ENCODE measurements around the gene SOX18. TPM values are rescaled to one million over a fixed set of nuclear protein-coding genes. Genes with fewer than 3 reads are reported as not detected.

SOX18 gene
- total RNA-seq, 4 donors from 2014 or later, result 4.4 to 13.3 (median 7.1) TPM

- peaks cover 100% of the 10 kb centered on the region for H3K27me3 ChIP-seq
- peak overlapping the region; percentile 1 to 48 for H3K4me3 ChIP-seq
- H3K9me3 ChIP-seq, result no peaks in the 10 kb centered on the region
- TF ChIP-seq POLR2AphosphoS5 (IDR thresholded peaks at IDR 0.05), result no peak
- TF ChIP-seq CTCF (IDR thresholded peaks at IDR 0.05), result no peak
- TF ChIP-seq EP300 (IDR thresholded peaks at IDR 0.05), result no peak
- no peak for TF ChIP-seq POLR2A (IDR thresholded peaks at IDR 0.05)
- peak overlapping the region in 3 of 4 donors; percentile 17 to 54 (median 43) for H3K27ac ChIP-seq
- 15 to 33% methylated on average over 5 to 8 of the region's 49 CpGs for WGBS, 2 donors (ENCODE audit: low coverage in 1 of 2)
- H3K36me3 ChIP-seq, result no peaks in the 10 kb centered on the region
- peaks cover 0 to 25% (median 5%) of the 10 kb centered on the region in 3 donors for H3K4me1 ChIP-seq
- ATAC-seq, result no peak
Observed at GRCh38 chr20:64047968-64048401, 1.5 kb downstream of the SOX18 start.

- no peak for ATAC-seq
- Histone ChIP-seq H3K4me3 (peak overlapping the region in 1 of 2 donors; percentile 48), H3K27me3 (peaks cover 99% of the 10 kb centered on the region), H3K4me1 (peaks cover 0 to 31% (median 6%) of the 10 kb centered on the region in 3 donors), H3K27ac (peak overlapping the region in 1 of 4 donors; percentile 16), H3K36me3 (no peaks in the 10 kb centered on the region), H3K9me3 (no peaks in the 10 kb centered on the region)
- TF ChIP-seq CTCF (IDR thresholded peaks at IDR 0.05) (no peak), POLR2A (IDR thresholded peaks at IDR 0.05) (no peak), POLR2AphosphoS5 (IDR thresholded peaks at IDR 0.05) (no peak), EP300 (IDR thresholded peaks at IDR 0.05) (no peak)
- 60 to 71% methylated on average over 2 to 3 of the region's 8 CpGs for WGBS, 2 donors (ENCODE audit: low coverage in 1 of 2)
Observed at GRCh38 chr20:64047046-64047389, 2.4 kb downstream of the SOX18 start.

GRCh38 chr20:64045346-64046011, 4.0 kb downstream of the SOX18 start:
- H3K27me3 ChIP-seq, result peaks cover 99% of the 10 kb centered on the region
- no peaks in the 10 kb centered on the region for H3K36me3 ChIP-seq
- no peak for TF ChIP-seq EP300 (IDR thresholded peaks at IDR 0.05)
- peak; percentile 18 for ATAC-seq
- WGBS, 2 donors (ENCODE audit: low coverage in 1 of 2), result 40 to 57% methylated on average over 1 to 6 of the region's 11 CpGs
- H3K27ac ChIP-seq, result peak overlapping the region in 3 of 4 donors; percentile 31 to 51 (median 47)
- no peaks in the 10 kb centered on the region for H3K9me3 ChIP-seq
- peaks cover 0 to 46% (median 17%) of the 10 kb centered on the region in 3 donors for H3K4me1 ChIP-seq
- peak overlapping the region in 1 of 2 donors; percentile 48 for H3K4me3 ChIP-seq

- H3K4me1 ChIP-seq, result peaks cover 0 to 47% (median 14%) of the 10 kb centered on the region in 3 donors
- peak; percentile 34 for ATAC-seq
- no peaks in the 10 kb centered on the region for H3K36me3 ChIP-seq
- TF ChIP-seq CTCF (IDR thresholded peaks at IDR 0.05) (no peak), POLR2A (IDR thresholded peaks at IDR 0.05) (peak in 1 of 2 donors; percentile 17)
- H3K27me3 ChIP-seq, result peaks cover 99% of the 10 kb centered on the region
- H3K27ac ChIP-seq, result peak overlapping the region in 3 of 4 donors; percentile 31 to 51 (median 47)
- no peaks in the 10 kb centered on the region for H3K9me3 ChIP-seq
- 67 to 81% methylated on average over 4 to 5 of the region's 14 CpGs for WGBS, 2 donors (ENCODE audit: low coverage in 1 of 2)
- H3K4me3 ChIP-seq, result peak overlapping the region in 1 of 2 donors; percentile 48
Observed at GRCh38 chr20:64044484-64045247, 4.8 kb downstream of the SOX18 start.

GRCh38 chr20:64043768-64044167, 5.7 kb downstream of the SOX18 start:
- H3K4me3 ChIP-seq, result no peak overlapping the region
- H3K36me3 ChIP-seq, result no peaks in the 10 kb centered on the region
- peaks cover 0 to 49% (median 19%) of the 10 kb centered on the region in 3 donors for H3K4me1 ChIP-seq
- H3K9me3 ChIP-seq, result no peaks in the 10 kb centered on the region
- ATAC-seq, result no peak
- TF ChIP-seq POLR2A (IDR thresholded peaks at IDR 0.05) (no peak), POLR2AphosphoS5 (IDR thresholded peaks at IDR 0.05) (no peak), EP300 (IDR thresholded peaks at IDR 0.05) (no peak), CTCF (IDR thresholded peaks at IDR 0.05) (no peak)
- no peak overlapping the region for H3K27ac ChIP-seq
- peaks cover 99% of the 10 kb centered on the region for H3K27me3 ChIP-seq
- WGBS, 2 donors (ENCODE audit: low coverage in 1 of 2), result 76 to 80% methylated on average over 7 to 9 of the region's 9 CpGs

All from gastroesophageal sphincter (tissue), 4 donors.